H9 (cell line): ENCODE data around the gene KCNE2. TPM values are rescaled to one million over a fixed set of nuclear protein-coding genes. Genes with fewer than 3 reads are reported as not detected.

Source experiments
- DNase-seq: peaks from one replicate; pipeline ENCODE4 v3.0.0-alpha.2; 2017
- H2AFZ ChIP-seq: one replicate; pipeline ENCODE4 v1.6.1; 2013; ENCODE audit warnings: mild to moderate bottlenecking, low read length, control low read depth, moderate library complexity
- H2AK5ac ChIP-seq: 2 replicates; pipeline ENCODE4 v1.6.1; 2013; ENCODE audit warnings: low read length, control low read depth, mixed read lengths; ENCODE audit not compliant: insufficient read length
- H2BK120ac ChIP-seq: one replicate; pipeline ENCODE4 v1.6.1; 2013; ENCODE audit warnings: low read depth, mild to moderate bottlenecking, low read length, control low read depth, inconsistent platforms; ENCODE audit not compliant: poor library complexity, severe bottlenecking
- H2BK12ac ChIP-seq: 2 replicates; pipeline ENCODE4 v1.6.1; 2013; ENCODE audit warnings: low read length, control low read depth, mixed read lengths, low read depth; ENCODE audit not compliant: insufficient read length
- H2BK15ac ChIP-seq: 2 replicates; pipeline ENCODE4 v1.6.1; 2013; ENCODE audit warnings: low read depth, low read length, control low read depth
- H2BK20ac ChIP-seq: one replicate; pipeline ENCODE4 v1.6.1; 2013; ENCODE audit warnings: low read depth, mild to moderate bottlenecking, low read length, control low read depth, inconsistent platforms; ENCODE audit not compliant: poor library complexity, severe bottlenecking
- H2BK5ac ChIP-seq: 2 replicates; pipeline ENCODE4 v1.6.1; 2013; ENCODE audit warnings: low read length, control low read depth, mixed read lengths; ENCODE audit not compliant: insufficient read length
- H3K14ac ChIP-seq: 2 replicates; pipeline ENCODE4 v1.6.1; 2013; ENCODE audit warnings: low read length, control low read depth; ENCODE audit not compliant: insufficient read depth
- H3K18ac ChIP-seq: 2 replicates; pipeline ENCODE4 v1.6.1; 2013; ENCODE audit warnings: low read depth, mild to moderate bottlenecking, mixed read lengths, low read length, control low read depth; ENCODE audit not compliant: insufficient read length
- H3K23ac ChIP-seq: 2 replicates; pipeline ENCODE4 v1.6.1; 2013; ENCODE audit warnings: low read length, control low read depth, mixed read lengths, low read depth; ENCODE audit not compliant: insufficient read length
- H3K23me2 ChIP-seq: 2 replicates; pipeline ENCODE4 v1.6.1; 2013; ENCODE audit warnings: low read depth, mild to moderate bottlenecking, mixed read lengths, low read length, control low read depth; ENCODE audit not compliant: insufficient read length, poor library complexity, severe bottlenecking
- H3K27ac ChIP-seq: 2 replicates; pipeline ENCODE4 v1.5.1; 2013; ENCODE audit warnings: low read length, control low read depth, mixed read lengths, low read depth; ENCODE audit not compliant: insufficient read length
- H3K27me3 ChIP-seq: 2 replicates; pipeline ENCODE4 v1.6.1; 2013; ENCODE audit warnings: low read length, control low read depth, inconsistent platforms; ENCODE audit not compliant: insufficient read depth
- H3K4ac ChIP-seq: 2 replicates; pipeline ENCODE4 v1.6.1; 2013; ENCODE audit warnings: low read depth, mild to moderate bottlenecking, control low read depth, inconsistent platforms, low read length, moderate library complexity
- H3K4me1 ChIP-seq: 2 replicates; pipeline ENCODE4 v1.6.1; 2013; ENCODE audit warnings: low read length, control low read depth, inconsistent platforms; ENCODE audit not compliant: insufficient read depth
- H3K4me2 ChIP-seq: 2 replicates; pipeline ENCODE4 v1.6.1; 2013; ENCODE audit warnings: low read length, control low read depth, mixed read lengths; ENCODE audit not compliant: insufficient read length, insufficient read depth
- H3K56ac ChIP-seq: 2 replicates; pipeline ENCODE4 v1.6.1; 2013; ENCODE audit warnings: low read depth, mild to moderate bottlenecking, mixed read lengths, low read length, control low read depth; ENCODE audit not compliant: insufficient read length
- H3K79me1 ChIP-seq: 2 replicates; pipeline ENCODE4 v1.6.1; 2013; ENCODE audit warnings: low read depth, mild to moderate bottlenecking, moderate library complexity, low read length, control low read depth, inconsistent platforms; ENCODE audit not compliant: insufficient read depth, poor library complexity, severe bottlenecking
- H3K79me2 ChIP-seq: 2 replicates; pipeline ENCODE4 v1.6.1; 2013; ENCODE audit warnings: low read length, control low read depth, inconsistent platforms; ENCODE audit not compliant: insufficient read depth
- H3K9ac ChIP-seq: 2 replicates; pipeline ENCODE4 v1.6.1; 2013; ENCODE audit warnings: low read length, control low read depth, mixed read lengths; ENCODE audit not compliant: insufficient read length; ENCODE audit errors: extremely low read depth
- H3K9me3 ChIP-seq: one replicate; pipeline ENCODE4 v1.6.1; 2013; ENCODE audit warnings: low read depth, low read length, inconsistent platforms; ENCODE audit not compliant: control insufficient read depth
- H3T11ph ChIP-seq: one replicate; pipeline ENCODE4 v1.6.1; 2013; ENCODE audit warnings: mild to moderate bottlenecking, low read length, control low read depth, inconsistent platforms
- H4K20me1 ChIP-seq: one replicate; pipeline ENCODE4 v1.6.1; 2013; ENCODE audit not compliant: control insufficient read depth, insufficient read length, insufficient read depth
- H4K5ac ChIP-seq: 2 replicates; pipeline ENCODE4 v1.6.1; 2013; ENCODE audit warnings: low read depth, mild to moderate bottlenecking, mixed read lengths, low read length, control low read depth; ENCODE audit not compliant: insufficient read length
- H4K8ac ChIP-seq: replicated peaks from 2 replicates; pipeline ENCODE4 v1.6.1; 2013; ENCODE audit warnings: low read length, control low read depth, mixed read lengths, low read depth; ENCODE audit not compliant: insufficient read length
- H4K91ac ChIP-seq: 2 replicates; pipeline ENCODE4 v1.6.1; 2013; ENCODE audit warnings: low read depth, mild to moderate bottlenecking, moderate library complexity, mixed read lengths, low read length, control low read depth; ENCODE audit not compliant: insufficient read length
- H3K27ac Mint-ChIP-seq, 3 experiments: 2 replicates in 2 of 3; 3 replicates in 1 of 3; pipeline ENCODE4 v1.8.0; 2020 to 2021; ENCODE audit warnings: mixed read lengths in 3 of 3, mild to moderate bottlenecking in 1 of 3, moderate library complexity in 1 of 3
- H3K27me3 Mint-ChIP-seq: 2 replicates; pipeline ENCODE4 v1.8.0; 2021; ENCODE audit warnings: low read depth, mild to moderate bottlenecking, moderate library complexity, mixed read lengths
- H3K36me3 Mint-ChIP-seq, 3 experiments: 2 replicates in 2 of 3; 3 replicates in 1 of 3; pipeline ENCODE4 v1.8.0; 2020 to 2021; ENCODE audit warnings: low read depth in 3 of 3, mixed read lengths in 3 of 3; ENCODE audit not compliant: insufficient read depth in 1 of 3
- H3K4me1 Mint-ChIP-seq, 2 experiments: 2 replicates each; pipeline ENCODE4 v1.8.0; 2020; ENCODE audit warnings: mixed read lengths in 2 of 2
- H3K4me3 Mint-ChIP-seq, 2 experiments: 2 replicates in 1 of 2; 3 replicates in 1 of 2; pipeline ENCODE4 v1.8.0; 2020 to 2021; ENCODE audit warnings: mild to moderate bottlenecking in 2 of 2, mixed read lengths in 2 of 2, moderate library complexity in 1 of 2
- H3K9me3 Mint-ChIP-seq, 2 experiments: 2 replicates in 1 of 2; 3 replicates in 1 of 2; pipeline ENCODE4 v1.8.0; 2020; ENCODE audit warnings: mild to moderate bottlenecking in 2 of 2, mixed read lengths in 2 of 2, moderate library complexity in 1 of 2
- CTCF ChIP-seq: fragments of 200-600 bp; sonication (generic); conservative IDR thresholded peaks from 3 replicates; pipeline ENCODE4 v1.8.0; 2021; ENCODE audit warnings: antibody characterized with exemption, mild to moderate bottlenecking
- WGBS: extraction: QIAGEN DNeasy Blood & Tissue Kit; methylation state at CpG from one replicate; pipeline ENCODE4 v1.1.7; 2013; ENCODE audit warnings: missing lambda C conversion rate, low lambda C conversion rate, mixed read lengths; ENCODE audit not compliant: insufficient read length; ENCODE audit errors: extremely low coverage; 5-methylcytosine and 5-hydroxymethylcytosine counted together
- total RNA-seq: library from RNA; stranded (reverse); gene quantifications from 2 replicates; pipeline ENCODE4 v1.2.1, GENCODE V29; 2021

KCNE2 gene
- total RNA-seq, 1 experiment from 2014 or later: not detected

DNA sequence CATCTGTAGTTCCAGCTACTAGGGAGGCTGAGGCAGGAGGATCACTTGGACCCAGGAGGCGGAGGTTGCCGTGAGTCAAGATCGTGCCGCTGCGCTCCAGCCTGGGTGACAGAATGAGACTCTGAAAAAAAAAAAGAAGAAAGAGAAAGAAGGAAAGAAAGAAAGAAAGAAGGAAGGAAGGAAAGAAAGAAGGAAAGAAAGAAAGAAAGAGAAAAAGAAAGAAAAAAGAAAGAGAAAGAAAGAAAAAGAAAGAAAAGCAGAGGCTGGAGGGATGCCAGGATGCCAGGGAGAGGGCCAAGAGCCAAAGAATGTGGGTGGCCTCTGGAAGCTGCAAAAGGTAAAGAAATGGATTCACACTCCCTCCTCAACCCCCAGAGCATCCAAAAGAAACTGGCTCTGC lies 8.2 kb upstream of the KCNE2 start:
- Histone ChIP-seq H3K79me1 (no peaks in the 10 kb centered on the region), H3K18ac (no peak overlapping the region), H4K8ac (no peak overlapping the region), H2BK20ac (no peak overlapping the region), H3K56ac (no peak overlapping the region), H3K23ac (no peak overlapping the region), H4K20me1 (no peaks in the 10 kb centered on the region), H4K5ac (no peak overlapping the region), H2BK12ac (no peak overlapping the region), H3K27ac (no peak overlapping the region), H2BK15ac (no peak overlapping the region), H4K91ac (no peak overlapping the region), H3K14ac (no peak overlapping the region), H3K79me2 (no peaks in the 10 kb centered on the region), H3K23me2 (no peaks in the 10 kb centered on the region), H3K4me1 (no peaks in the 10 kb centered on the region), H3K4ac (no peak overlapping the region), H3K9ac (no peak overlapping the region), H3K9me3 (no peaks in the 10 kb centered on the region), H2BK5ac (no peak overlapping the region), H2BK120ac (no peak overlapping the region), H3K27me3 (no peaks in the 10 kb centered on the region), H2AFZ (no peak overlapping the region), H2AK5ac (no peak overlapping the region), H3T11ph (no peak overlapping the region), H3K4me2 (no peak overlapping the region)
- Mint-ChIP-seq H3K4me1 (peaks cover 0 to 10% of the 10 kb centered on the region in 2 experiments; a peak in 3 of 4 replicates), H3K27ac (no peak overlapping the region), H3K4me3 (no peak overlapping the region), H3K9me3 (peaks cover 11 to 15% of the 10 kb centered on the region in 2 experiments; a peak in 4 of 5 replicates), H3K36me3 (peaks cover 0 to 6% (median 4%) of the 10 kb centered on the region in 3 experiments; a peak in 3 of 7 replicates), H3K27me3 (peaks cover 9% of the 10 kb centered on the region)
- TF ChIP-seq CTCF: no peak
- WGBS: no CpG with 5 or more reads among the region's 5 CpGs
- DNase-seq: no peak
